ENCODE results near the gene MYO7B.

Gene MYO7B

GRCh38 chr2:127624756-127625571 lies 89.5 kb downstream of the MYO7B start:
- DNase-seq (ENCODE audit: low spot score) (no peak), FAIRE-seq (no peak)

GRCh38 chr2:127625572-127625951 lies 90.1 kb downstream of the MYO7B start:
- DNase-seq (ENCODE audit: low spot score): no peak
- FAIRE-seq: no peak

GRCh38 chr2:127626175-127626574 lies 90.7 kb downstream of the MYO7B start:
- FAIRE-seq (no peak), DNase-seq (ENCODE audit: low spot score) (no peak)

- FAIRE-seq (no peak), DNase-seq (ENCODE audit: low spot score) (no peak)
Observed at GRCh38 chr2:127626917-127627739, 91.6 kb downstream of the MYO7B start.

- no peak for DNase-seq (ENCODE audit: low spot score)
- no peak for FAIRE-seq
Observed at GRCh38 chr2:127627740-127628571, 92.5 kb downstream of the MYO7B start.

- no peak for FAIRE-seq
- DNase-seq (ENCODE audit: low spot score): no peak
Observed at GRCh38 chr2:127628767-127629614, 93.5 kb downstream of the MYO7B start.

- FAIRE-seq: no peak
- no peak for DNase-seq (ENCODE audit: low spot score)
Observed at GRCh38 chr2:127629637-127630036, 94.2 kb downstream of the MYO7B start.

- no peak for FAIRE-seq
- no peak for DNase-seq (ENCODE audit: low spot score)
Observed at GRCh38 chr2:127630096-127630863, 94.8 kb downstream of the MYO7B start.

- DNase-seq (ENCODE audit: low spot score) (no peak), FAIRE-seq (no peak)
Observed at GRCh38 chr2:127630864-127631540, 95.5 kb downstream of the MYO7B start.

GRCh38 chr2:127631541-127631996 lies 96.1 kb downstream of the MYO7B start:
- FAIRE-seq (no peak), DNase-seq (ENCODE audit: low spot score) (no peak)

- DNase-seq (ENCODE audit: low spot score) (no peak), FAIRE-seq (no peak)
Observed at GRCh38 chr2:127631997-127632581, 96.6 kb downstream of the MYO7B start.

- no peak for FAIRE-seq
- no peak for DNase-seq (ENCODE audit: low spot score)
Observed at GRCh38 chr2:127632592-127633489, 97.4 kb downstream of the MYO7B start.

- DNase-seq (ENCODE audit: low spot score): no peak
- FAIRE-seq: no peak
Observed at GRCh38 chr2:127633556-127634065, 98.1 kb downstream of the MYO7B start.

- FAIRE-seq: no peak
Observed at GRCh38 chr2:127634066-127634617, 98.7 kb downstream of the MYO7B start.

GRCh38 chr2:127634626-127635379 lies 99.3 kb downstream of the MYO7B start:
- no peak for DNase-seq (ENCODE audit: low spot score)
- FAIRE-seq: no peak

More at GRCh38 chr2:127634066-127634617, 98.7 kb downstream of the MYO7B start:
- DNase-seq (ENCODE audit: low spot score): no peak

- no peak for DNase-seq (ENCODE audit: low spot score)
- no peak for FAIRE-seq
Observed at GRCh38 chr2:127635380-127636237, 100.1 kb downstream of the MYO7B start.
